ENCODE measurements around the gene FKBP1A. TPM values are rescaled to one million over a fixed set of nuclear protein-coding genes. Genes with fewer than 3 reads are reported as not detected.
A peak's percentile ranks its signal among the peaks of the same experiment; 100 is the strongest.

Gene FKBP1A
- total and polyA plus RNA-seq, 2 of the 4 experiments (the other 2 are of a cell fraction) = 120 to 528 TPM

GRCh38 chr20:1418350-1418749 is 25.5 kb upstream of the FKBP1A start:
- TF ChIP-seq USF2 (IDR thresholded peaks at IDR 0.05; ENCODE audit: low read depth, low read length) (peak; percentile 75), MAFK (IDR thresholded peaks at IDR 0.05; ENCODE audit: low read depth, low read length) (no peak), POLR2A (IDR thresholded peaks at IDR 0.05; ENCODE audit: low read depth, low read length) (no peak), CHD1 (IDR thresholded peaks at IDR 0.05; ENCODE audit: low read depth, low read length) (no peak), FOS (IDR thresholded peaks at IDR 0.05; ENCODE audit: low read depth, low read length) (no peak), RAD21 (IDR thresholded peaks at IDR 0.05; ENCODE audit: low read length) (no peak), CTCF (conservative IDR thresholded peaks at IDR 0.05; ENCODE audit: low read depth, low read length) (no peak)
- WGBS, 2 experiments (ENCODE audit: extremely low coverage in 2 of 2, insufficient read length in 1 of 2) = 17% methylated on average over 1 of the region's 3 CpGs; no CpG with 5 or more reads in 1 of the 2 experiments
- peak overlapping the region; percentile 5; the same call in 1 of the 2 replicates for H3K18ac ChIP-seq (ENCODE audit: low read depth, low read length)
- ChIA-PET POLR2A (ENCODE audit: unreplicated experiment) (no interaction called here), CTCF (no interaction called here)
- in situ Hi-C loops (cut with MboI; ENCODE audit: low sequenced_read_pairs) = no loop called here
- peak overlapping the region; percentile 57; the same call in 1 of the 2 replicates for H2BK20ac ChIP-seq (ENCODE audit: low read depth, low read length)
- no peak overlapping the region for H3K9ac ChIP-seq (ENCODE audit: low read depth, low read length)
- peak overlapping the region; percentile 82 for H2AFZ ChIP-seq (replicated peaks; ENCODE audit: low read length, poor library complexity)
- dilution Hi-C loops (cut with HindIII; ENCODE audit: low sequenced_read_pairs, unreplicated experiment) = no loop called here
- no peak overlapping the region for H3K4me2 ChIP-seq (ENCODE audit: low read depth, low read length)
- H3K14ac ChIP-seq (replicated peaks; ENCODE audit: low read depth, low read length) = peak overlapping the region; percentile 65
- DNase-seq (peak; percentile 39), ATAC-seq (ENCODE audit: low read depth) (peak; percentile 40)
- peak overlapping the region; percentile 62 for H2BK5ac ChIP-seq (ENCODE audit: low read depth, low read length, poor library complexity, severe bottlenecking)
- H4K91ac ChIP-seq (ENCODE audit: insufficient read depth, low read depth, low read length) = no peak overlapping the region
- no TSS peak for BruUV-seq (replicated peaks)
- no peaks in the 10 kb centered on the region for H4K20me1 ChIP-seq (ENCODE audit: insufficient read depth, low read length)
- H3K27me3 ChIP-seq (ENCODE audit: control insufficient read depth, insufficient read depth, low read length) = no peaks in the 10 kb centered on the region
- peak overlapping the region in 1 of 2 experiments; percentile 74; a peak in 2 of 4 replicates for H4K8ac ChIP-seq (ENCODE audit: low read depth in 2 of 2, low read length in 2 of 2)
- H3K79me1 ChIP-seq (ENCODE audit: low read depth in 1 of 2, low read length in 2 of 2) = peaks cover 0 to 10% of the 10 kb centered on the region in 2 experiments; a peak in 1 of 4 replicates
- peak overlapping the region; percentile 19; the same call in 1 of the 2 replicates for H4K5ac ChIP-seq (ENCODE audit: low read depth, low read length)
- H3K56ac ChIP-seq (ENCODE audit: extremely low read depth, insufficient read depth, low read length) = no peak overlapping the region
- H3K9me1 ChIP-seq (ENCODE audit: insufficient read depth, low read length) = peaks cover 19% of the 10 kb centered on the region
- peak overlapping the region; percentile 88; the same call in 1 of the 2 replicates for H2BK120ac ChIP-seq (ENCODE audit: low read depth, low read length)
- H3K36me3 ChIP-seq (ENCODE audit: control insufficient read depth, insufficient read depth, low read length) = no peaks in the 10 kb centered on the region
- no peak overlapping the region for H3K27ac ChIP-seq (ENCODE audit: insufficient read depth, low read length)
- peak overlapping the region; percentile 81; the same call in 1 of the 2 replicates for H2AK5ac ChIP-seq (ENCODE audit: low read depth, low read length)
- peak overlapping the region; percentile 54; the same call in 1 of the 2 replicates for H3K23ac ChIP-seq (ENCODE audit: low read depth, low read length)
- H3K4me3 ChIP-seq (ENCODE audit: insufficient read depth, low read depth, low read length) = no peak overlapping the region
- peak overlapping the region; percentile 9; the same call in 1 of the 3 replicates for H2BK15ac ChIP-seq (ENCODE audit: low read depth, low read length)
- intact Hi-C loops (cut with micrococcal nuclease) = no loop called here
- no peaks in the 10 kb centered on the region for H3K9me3 ChIP-seq (ENCODE audit: control insufficient read depth, insufficient read depth, low read length)
- H3K4me1 ChIP-seq (ENCODE audit: control insufficient read depth, insufficient read depth, low read length) = peaks cover 4% of the 10 kb centered on the region; the same call in 1 of the 2 replicates
- H3K4ac ChIP-seq (ENCODE audit: low read depth, low read length) = peak overlapping the region; percentile 77
- H2AK9ac ChIP-seq (replicated peaks; ENCODE audit: low read depth, low read length, poor library complexity) = no peak overlapping the region
